Right atrium auricular region (tissue), 2 donors: ENCODE results near the gene MAN1C1. TPM values are rescaled to one million over a fixed set of nuclear protein-coding genes. Genes with fewer than 3 reads are reported as not detected.
A peak's percentile ranks its signal among the peaks of the same experiment; 100 is the strongest.

Source experiments
- DNase-seq: peaks from one replicate; pipeline ENCODE4 v3.0.0-alpha.2; 2019; ENCODE audit warnings: low spot score
- H3K27ac ChIP-seq, 2 donors: fragments of 200-600 bp; sonication (generic); 1 replicate in 1 of 2; 2 replicates in 1 of 2; pipeline ENCODE4 v1.5.1; 2016 to 2019
- H3K27me3 ChIP-seq, 2 donors: fragments of 200-600 bp; sonication (generic); one replicate each; pipeline versions ENCODE4 v1.5.1 to v1.6.0; 2017 to 2019
- H3K36me3 ChIP-seq: fragments of 200-600 bp; sonication (generic); one replicate; pipeline ENCODE4 v1.5.1; 2016
- H3K4me1 ChIP-seq, 2 donors: fragments of 200-600 bp; sonication (generic); one replicate each; pipeline versions ENCODE4 v1.5.1 to v1.6.0; 2017 to 2019
- H3K4me3 ChIP-seq, 2 donors: fragments of 200-600 bp; sonication (generic); 1 replicate in 1 of 2; 2 replicates in 1 of 2; pipeline ENCODE4 v1.5.1; 2017 to 2019; ENCODE audit warnings: mild to moderate bottlenecking in 1 of 2, moderate library complexity in 1 of 2
- H3K9me3 ChIP-seq, 2 donors: fragments of 200-600 bp; sonication (generic); one replicate each; pipeline ENCODE4 v1.5.1; 2019
- CTCF ChIP-seq, 2 donors: fragments of 200-600 bp; sonication (generic); IDR thresholded peaks; one replicate each; pipeline ENCODE4 v1.5.1; 2019; ENCODE audit warnings: antibody characterized with exemption in 2 of 2
- total RNA-seq, 2 donors: library from RNA; depleted of rRNA; stranded (reverse); fragments of >200 nt; gene quantifications; one replicate each; pipeline ENCODE4 v1.1.0, GENCODE V29; 2016

The MAN1C1 gene
- total RNA-seq, 2 donors from 2014 or later, result 9.4 to 13.6 TPM

- DNase-seq, result no peak
Measured at GRCh38 chr1:25703041-25703440, 86.5 kb downstream of the MAN1C1 start.

GRCh38 chr1:25703671-25704266 lies 87.2 kb downstream of the MAN1C1 start:
- no peaks in the 10 kb centered on the region for H3K9me3 ChIP-seq
- no peak for DNase-seq
- peaks cover 0 to 96% of the 10 kb centered on the region in 2 donors for H3K4me1 ChIP-seq
- H3K36me3 ChIP-seq, result no peaks in the 10 kb centered on the region
- no peaks in the 10 kb centered on the region for H3K27me3 ChIP-seq
- no peak overlapping the region for H3K4me3 ChIP-seq
- H3K27ac ChIP-seq, result peak overlapping the region in 1 of 2 donors; percentile 8
- no peak for TF ChIP-seq CTCF (IDR thresholded peaks at IDR 0.05)

More at GRCh38 chr1:25703041-25703440, 86.5 kb downstream of the MAN1C1 start:
- no peak overlapping the region for H3K27ac ChIP-seq
- H3K4me1 ChIP-seq, result peaks cover 0 to 96% of the 10 kb centered on the region in 2 donors
- H3K4me3 ChIP-seq, result no peak overlapping the region
- TF ChIP-seq CTCF (IDR thresholded peaks at IDR 0.05), result no peak
- no peaks in the 10 kb centered on the region for H3K9me3 ChIP-seq
- H3K36me3 ChIP-seq, result no peaks in the 10 kb centered on the region
- H3K27me3 ChIP-seq, result no peaks in the 10 kb centered on the region

GRCh38 chr1:25704267-25704691 lies 87.7 kb downstream of the MAN1C1 start:
- DNase-seq, result no peak
- Histone ChIP-seq H3K27me3 (no peaks in the 10 kb centered on the region), H3K36me3 (no peaks in the 10 kb centered on the region), H3K9me3 (no peaks in the 10 kb centered on the region), H3K4me1 (peaks cover 0 to 96% of the 10 kb centered on the region in 2 donors), H3K4me3 (no peak overlapping the region), H3K27ac (peak overlapping the region in 1 of 2 donors; percentile 8)
- no peak for TF ChIP-seq CTCF (IDR thresholded peaks at IDR 0.05)

- no peak for TF ChIP-seq CTCF (IDR thresholded peaks at IDR 0.05)
- peaks cover 0 to 82% of the 10 kb centered on the region in 2 donors for H3K4me1 ChIP-seq
- H3K4me3 ChIP-seq, result no peak overlapping the region
- H3K9me3 ChIP-seq, result no peaks in the 10 kb centered on the region
- H3K27me3 ChIP-seq, result no peaks in the 10 kb centered on the region
- H3K27ac ChIP-seq, result no peak overlapping the region
- no peak for DNase-seq
- H3K36me3 ChIP-seq, result no peaks in the 10 kb centered on the region
Measured at GRCh38 chr1:25705699-25706098, 89.1 kb downstream of the MAN1C1 start.

- Histone ChIP-seq H3K4me1 (peaks cover 0 to 75% of the 10 kb centered on the region in 2 donors), H3K4me3 (no peak overlapping the region), H3K27ac (no peak overlapping the region), H3K27me3 (no peaks in the 10 kb centered on the region), H3K9me3 (no peaks in the 10 kb centered on the region), H3K36me3 (no peaks in the 10 kb centered on the region)
- DNase-seq, result no peak
- no peak for TF ChIP-seq CTCF (IDR thresholded peaks at IDR 0.05)
Measured at GRCh38 chr1:25706146-25707089, 89.8 kb downstream of the MAN1C1 start.
